Stimulated activated CD4-positive, alpha-beta T cell treated with anti-CD3 and anti-CD28 coated beads, TNF-alpha, amount 100 ng/mL, for 4 hours (primary cell): ENCODE data around the gene ZDHHC11B.
"Not testable (repeated sequence)": the region's sequence is repeated elsewhere in the genome, so short reads cannot be mapped to it uniquely, and the experiment has no call there.

Source experiments
- DNase-seq, 3 experiments: peaks; one replicate each; pipeline ENCODE4 v3.0.0-alpha.2; 2020; ENCODE audit warnings: low read depth in 3 of 3

Gene ZDHHC11B

DNA sequence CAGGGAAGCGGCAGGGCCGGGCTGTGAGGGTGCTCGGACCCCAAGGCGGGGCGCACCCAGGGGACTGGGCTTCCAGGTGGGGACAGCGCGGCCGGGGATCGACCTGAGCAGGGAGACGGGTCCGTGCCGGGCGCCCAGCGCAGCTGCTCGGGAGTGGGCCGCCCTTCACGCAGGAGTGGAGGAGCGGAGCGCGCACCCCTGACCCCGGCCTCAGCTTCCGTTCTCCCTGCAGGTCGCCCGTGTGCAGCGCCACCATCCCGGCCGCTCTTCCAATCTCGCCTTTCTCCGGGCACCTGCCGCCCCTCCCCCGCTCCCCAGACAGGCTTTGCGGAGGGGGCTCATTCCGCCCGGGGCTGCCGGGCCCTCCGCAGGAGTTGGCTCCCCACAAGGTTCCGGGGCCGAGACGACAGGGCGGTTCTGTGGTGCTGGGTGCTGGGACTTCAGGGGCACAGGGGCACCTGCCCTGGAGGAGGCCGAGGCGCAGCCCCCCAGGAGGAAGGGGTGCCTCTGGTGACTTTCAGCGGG, 714 bp upstream of the ZDHHC11B start:
- DNase-seq: not testable (repeated sequence)

DNA sequence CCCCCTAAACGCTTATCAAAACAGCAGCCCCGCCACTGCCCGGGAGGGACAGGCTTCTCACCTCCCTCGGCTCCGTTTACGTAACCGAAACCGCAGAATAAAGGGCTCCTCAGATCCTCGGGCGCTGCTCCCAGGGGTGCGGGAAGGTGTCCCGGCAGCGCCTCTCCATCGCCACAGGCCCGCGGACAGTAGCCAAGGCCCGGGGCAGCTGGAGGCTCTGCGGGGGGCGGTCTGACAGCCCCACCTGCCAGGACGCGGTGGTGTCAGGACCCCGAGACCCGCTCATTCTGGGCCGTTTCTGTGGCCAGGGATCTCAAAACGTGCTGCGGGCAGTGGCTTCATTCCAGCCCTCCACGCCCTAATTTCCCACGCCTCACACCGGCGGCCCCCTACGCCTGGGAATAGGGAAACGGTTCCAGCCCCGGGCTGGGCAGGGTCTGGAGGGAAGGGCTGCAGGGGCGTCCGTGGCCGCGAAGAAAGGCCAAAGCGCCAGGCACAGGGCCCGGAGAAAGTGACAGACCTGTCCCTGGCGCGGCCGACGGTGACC, 575 bp downstream of the ZDHHC11B start:
- DNase-seq: not testable (repeated sequence)

DNA sequence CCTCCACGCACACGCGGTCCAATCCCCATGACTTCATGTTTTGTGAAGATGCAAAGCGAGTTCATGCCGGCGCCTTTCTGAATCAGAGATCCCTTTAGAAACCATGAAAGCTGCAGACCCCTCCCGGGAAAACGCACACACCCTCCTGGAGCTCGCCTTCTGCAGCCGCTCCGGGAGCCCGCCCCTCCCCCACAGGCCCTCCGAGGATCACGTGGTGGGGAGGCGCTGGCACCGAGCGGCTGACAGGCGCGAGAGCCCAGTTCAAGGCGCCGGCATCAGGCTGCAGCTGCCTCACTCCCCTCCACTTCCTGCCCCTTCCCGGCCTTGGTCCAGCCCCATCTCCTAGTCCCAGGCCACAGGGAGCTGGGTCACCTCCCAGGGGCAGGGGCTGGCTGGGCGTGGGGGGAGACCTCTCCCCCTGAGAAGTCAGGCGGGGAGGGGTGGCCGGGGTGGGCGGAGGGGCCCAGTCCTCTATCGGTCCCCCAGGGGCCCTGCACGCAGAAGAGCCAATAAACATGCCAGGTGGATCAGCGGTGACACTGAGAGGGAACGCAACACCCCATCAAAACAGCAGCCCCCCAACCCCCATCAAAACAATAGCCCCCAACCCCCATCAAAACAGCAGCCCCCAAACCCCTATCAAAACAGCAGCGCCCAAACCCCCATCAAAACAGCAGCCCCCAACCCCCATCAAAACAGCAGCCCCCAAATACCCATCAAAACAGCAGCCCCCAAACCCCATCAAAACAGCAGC, 1.3 kb downstream of the ZDHHC11B start:
- DNase-seq: not testable (repeated sequence)

DNA sequence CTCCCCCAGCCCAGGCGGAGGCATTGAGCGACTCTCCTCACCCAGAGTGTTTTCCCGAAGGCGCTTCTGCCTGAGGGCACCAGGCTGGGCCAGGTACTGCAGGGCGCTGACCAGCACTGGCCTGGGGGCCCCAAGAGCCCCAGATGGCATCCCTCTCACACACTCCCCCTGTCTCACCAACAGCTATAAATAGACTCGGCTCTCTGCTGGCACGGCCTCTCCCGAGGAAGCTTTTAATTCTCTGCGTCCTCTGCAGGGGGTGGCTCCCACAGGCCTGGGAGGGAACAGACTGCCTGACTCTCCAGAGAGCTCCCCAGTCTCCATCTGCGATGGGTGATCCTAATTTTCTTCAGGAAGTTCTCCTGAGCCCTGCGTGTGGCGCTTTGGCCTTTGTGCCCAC, 2.2 kb downstream of the ZDHHC11B start:
- DNase-seq: not testable (repeated sequence)

DNA sequence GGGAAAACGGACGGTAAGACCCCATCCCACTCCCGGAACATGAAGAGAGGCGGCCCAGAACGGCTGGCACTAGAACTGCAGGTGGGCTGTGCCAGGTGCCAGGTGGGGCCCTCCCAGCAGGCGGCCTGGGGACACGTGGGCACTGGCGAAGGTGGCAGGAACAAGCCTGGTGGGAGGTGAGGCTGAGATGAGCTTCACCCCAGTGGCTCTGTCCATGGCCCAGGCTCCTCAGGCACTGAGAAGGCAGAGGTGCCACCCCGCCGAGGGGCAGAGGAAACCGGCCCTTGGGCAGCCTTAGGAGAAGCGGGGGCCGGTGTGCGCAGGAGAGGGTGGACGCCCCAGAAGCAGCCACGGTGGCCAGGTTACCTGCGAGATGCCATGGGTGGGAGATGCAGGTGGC, 4.0 kb downstream of the ZDHHC11B start:
- not testable (repeated sequence) for DNase-seq

DNA sequence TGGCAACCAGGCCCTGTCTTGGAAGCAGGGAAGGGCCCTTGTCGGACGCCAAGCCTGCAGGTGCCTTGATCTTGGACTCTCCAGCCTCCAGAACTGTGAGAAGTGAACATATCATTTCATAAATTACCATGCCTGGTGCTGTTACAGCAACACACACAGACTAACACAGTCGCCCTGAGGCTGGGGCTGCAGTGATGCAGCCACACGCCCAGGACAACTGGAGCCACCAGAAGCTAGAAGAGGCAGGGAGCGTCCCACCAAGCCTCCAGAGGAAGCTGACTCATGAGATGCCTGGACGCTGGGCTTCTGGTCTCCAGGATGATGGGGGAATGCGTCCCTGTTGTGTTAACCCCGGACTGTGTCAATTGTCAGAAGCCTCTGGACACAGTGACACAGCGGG, 5.6 kb downstream of the ZDHHC11B start:
- not testable (repeated sequence) for DNase-seq

DNA sequence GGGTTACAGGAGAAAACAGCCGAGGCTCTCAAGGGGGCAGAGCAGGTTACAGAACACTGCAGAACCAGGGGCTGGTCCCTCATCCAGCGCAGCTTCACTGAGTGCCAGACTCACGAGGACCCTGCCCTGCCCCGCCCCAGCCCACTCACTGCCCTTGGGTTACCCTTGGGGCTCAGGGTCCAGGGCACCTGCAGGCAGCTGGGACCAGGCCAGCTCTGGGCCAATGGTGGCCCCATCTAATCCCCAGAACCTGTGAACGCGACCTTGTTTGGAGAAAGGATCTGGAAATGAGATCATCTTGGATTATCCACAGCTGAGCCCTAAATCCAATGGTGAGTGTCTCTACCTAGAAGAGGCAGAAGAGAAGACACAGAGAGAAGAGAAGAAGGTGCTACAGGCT, 6.1 kb downstream of the ZDHHC11B start:
- DNase-seq: not testable (repeated sequence)

DNA sequence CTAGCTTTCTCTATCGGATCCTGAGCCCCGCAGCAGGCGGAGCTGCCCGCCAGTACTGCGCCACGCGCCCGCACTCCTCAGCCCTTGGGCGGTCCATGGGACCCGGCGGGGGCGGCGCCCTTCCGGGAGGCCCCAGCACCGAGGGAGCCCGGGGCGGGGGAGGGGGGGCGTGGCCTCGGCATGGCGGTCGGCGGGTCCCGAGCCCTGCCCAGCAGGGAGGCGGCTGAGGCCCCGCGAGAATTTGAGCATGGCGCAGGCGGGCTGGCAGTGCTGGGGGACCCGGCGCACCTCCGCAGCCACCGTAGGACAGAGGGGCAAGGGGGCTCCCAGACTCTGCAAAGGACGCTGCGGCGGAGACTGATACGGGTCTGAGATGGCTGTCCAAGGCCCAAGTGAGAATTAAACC, 6.8 kb downstream of the ZDHHC11B start:
- DNase-seq: no peak

DNA sequence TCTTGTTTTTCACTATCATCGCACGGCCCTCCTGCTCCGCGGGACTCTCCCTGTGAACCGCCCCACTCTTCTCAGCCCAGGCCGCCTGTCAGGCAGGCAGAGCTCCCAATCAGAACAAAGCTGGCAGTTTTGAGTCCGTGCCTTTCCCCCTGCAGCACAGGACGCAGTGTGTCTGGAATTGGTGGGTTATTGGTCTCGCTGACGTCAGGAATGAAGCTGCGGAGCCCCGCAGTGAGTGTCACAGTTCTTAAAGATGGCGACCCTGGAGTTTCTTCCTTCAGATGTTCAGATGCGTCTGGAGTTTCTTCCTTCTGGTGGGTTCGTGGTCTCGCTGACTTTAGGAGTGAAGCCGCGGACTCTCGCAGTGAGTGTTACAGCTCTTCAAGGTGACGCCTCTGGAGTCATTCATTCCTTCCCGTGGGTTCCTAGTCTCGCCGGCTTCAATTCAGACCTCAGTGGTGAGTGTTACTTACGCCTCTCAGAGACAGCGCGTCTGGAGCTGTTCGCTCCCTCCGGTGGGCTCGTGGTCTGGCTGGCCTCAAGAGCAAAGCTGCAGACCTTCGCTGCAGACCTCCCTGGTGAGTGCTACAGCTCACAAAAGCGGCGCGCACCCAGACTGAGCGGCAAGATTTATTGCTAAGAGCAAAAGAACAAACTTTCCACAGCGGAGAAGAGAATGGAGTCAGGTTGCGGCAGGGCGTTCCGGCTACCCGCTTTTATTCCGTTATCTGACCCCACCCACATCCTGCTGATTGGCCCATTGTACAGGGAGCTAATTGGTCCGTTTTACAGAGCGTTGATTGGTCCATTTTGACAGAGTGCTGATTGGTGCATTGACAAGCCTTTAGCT, 7.4 kb downstream of the ZDHHC11B start:
- DNase-seq: no peak

DNA sequence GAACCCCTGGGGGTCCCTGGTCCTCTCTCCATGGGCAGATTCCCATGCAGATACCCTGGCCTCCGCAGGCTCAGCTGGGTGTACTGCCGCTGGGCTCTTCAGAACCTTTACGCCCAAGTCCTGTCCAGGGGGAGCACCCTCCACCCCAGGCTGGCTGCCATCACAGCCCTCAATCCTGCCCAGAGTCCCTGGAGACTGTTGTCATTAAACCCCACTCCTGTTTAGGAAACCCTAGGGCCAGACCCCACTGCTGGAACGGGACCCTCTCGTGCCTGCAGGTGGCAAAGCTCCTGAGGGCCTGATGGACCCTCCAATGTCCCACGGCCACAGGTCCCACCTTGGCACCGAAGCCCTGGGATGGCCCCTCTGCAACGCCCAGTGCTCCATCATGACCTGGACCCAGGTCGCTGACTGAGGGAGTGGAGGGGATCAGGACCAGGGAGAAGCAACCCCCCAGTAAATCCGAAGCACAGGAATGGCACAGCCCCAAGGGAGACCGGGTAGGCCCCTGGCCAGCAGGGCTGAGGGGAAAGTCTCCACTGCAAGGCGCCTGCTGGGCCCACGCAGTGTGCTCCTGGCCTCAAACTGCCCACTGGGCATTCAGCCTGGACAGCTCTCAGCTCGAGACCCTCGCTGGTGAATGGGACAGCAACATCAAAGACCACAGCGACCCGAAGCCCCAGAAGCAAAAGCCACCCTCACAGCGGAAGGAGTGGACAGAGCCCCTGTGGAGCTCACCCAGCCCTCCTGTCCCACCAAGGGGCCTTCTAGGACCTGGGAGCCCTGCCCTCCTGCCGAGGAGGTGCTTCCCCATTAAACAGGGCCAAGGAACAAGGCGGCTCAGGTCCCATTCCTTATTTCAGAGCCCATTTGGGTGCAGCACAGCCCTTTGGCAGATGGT, 8.3 kb downstream of the ZDHHC11B start:
- DNase-seq: no peak

DNA sequence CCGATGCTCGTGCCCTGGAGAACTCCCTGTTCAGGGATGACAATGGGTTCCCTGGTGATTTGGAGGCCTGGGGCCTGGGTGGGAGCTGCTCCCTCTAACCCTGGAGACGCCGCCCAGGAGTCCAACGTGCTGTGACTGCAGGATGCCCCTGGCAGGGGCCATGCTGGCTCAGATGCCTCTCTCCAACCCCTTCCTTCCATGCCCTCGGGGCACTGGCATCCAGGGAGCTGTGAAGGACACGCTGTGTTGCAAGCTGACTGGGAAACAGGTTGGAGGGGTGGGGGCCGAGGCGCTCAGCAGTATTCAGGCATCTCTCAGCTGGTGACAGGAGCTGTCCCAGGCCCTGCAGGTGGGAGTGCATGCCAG, 9.0 kb downstream of the ZDHHC11B start:
- not testable (repeated sequence) for DNase-seq

DNA sequence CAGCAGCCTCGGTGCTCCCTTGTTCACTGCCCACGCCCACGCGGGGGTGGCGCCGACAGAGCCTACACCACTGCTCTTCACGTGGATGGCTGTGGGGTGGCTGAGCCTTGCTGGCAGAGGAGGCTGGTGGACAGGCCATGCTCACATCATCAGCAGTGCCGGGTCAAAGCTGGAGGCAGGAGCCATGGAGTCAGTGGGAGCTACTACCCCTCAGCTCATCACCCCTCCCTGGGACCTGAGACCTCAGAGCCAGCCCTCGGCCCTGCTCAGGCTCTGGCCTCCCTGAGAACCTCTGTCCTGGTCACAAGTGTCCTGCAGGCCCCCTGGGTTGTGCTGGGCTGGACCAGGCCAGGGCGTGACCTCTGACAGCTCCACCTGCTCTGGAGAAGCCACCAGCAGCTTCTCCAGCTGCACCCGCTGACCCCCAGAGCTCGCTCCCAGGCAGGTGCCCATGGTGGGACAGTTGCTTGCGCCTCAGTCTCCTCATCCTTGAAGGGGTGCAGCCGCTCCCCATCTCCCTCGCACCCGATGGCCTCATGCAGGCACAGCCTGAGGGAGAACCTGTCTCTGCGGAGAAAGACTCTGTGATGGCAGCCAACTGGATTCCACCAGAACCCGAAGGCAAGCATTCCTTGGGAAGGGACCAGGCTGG, 9.5 kb downstream of the ZDHHC11B start:
- not testable (repeated sequence) for DNase-seq

DNA sequence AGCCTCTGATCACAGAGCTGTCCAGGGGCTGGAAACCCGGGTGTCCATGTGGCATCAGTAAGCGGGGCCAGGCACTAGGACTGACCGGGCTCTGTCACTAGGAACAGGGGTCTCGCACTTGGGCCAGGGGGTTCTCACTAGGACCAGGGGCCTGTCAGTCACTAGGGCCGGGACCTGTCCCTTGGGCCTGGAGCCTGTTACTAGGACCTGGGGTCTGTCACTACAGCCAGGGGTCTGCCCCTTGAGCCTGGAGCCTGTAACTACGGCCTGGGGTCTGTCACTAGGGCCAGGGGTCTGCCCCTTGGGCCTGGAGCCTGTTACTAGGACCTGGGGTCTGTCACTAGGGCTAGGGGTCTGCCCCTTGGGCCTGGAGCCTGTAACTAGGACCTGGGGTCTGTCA, 10.2 kb downstream of the ZDHHC11B start:
- not testable (repeated sequence) for DNase-seq

DNA sequence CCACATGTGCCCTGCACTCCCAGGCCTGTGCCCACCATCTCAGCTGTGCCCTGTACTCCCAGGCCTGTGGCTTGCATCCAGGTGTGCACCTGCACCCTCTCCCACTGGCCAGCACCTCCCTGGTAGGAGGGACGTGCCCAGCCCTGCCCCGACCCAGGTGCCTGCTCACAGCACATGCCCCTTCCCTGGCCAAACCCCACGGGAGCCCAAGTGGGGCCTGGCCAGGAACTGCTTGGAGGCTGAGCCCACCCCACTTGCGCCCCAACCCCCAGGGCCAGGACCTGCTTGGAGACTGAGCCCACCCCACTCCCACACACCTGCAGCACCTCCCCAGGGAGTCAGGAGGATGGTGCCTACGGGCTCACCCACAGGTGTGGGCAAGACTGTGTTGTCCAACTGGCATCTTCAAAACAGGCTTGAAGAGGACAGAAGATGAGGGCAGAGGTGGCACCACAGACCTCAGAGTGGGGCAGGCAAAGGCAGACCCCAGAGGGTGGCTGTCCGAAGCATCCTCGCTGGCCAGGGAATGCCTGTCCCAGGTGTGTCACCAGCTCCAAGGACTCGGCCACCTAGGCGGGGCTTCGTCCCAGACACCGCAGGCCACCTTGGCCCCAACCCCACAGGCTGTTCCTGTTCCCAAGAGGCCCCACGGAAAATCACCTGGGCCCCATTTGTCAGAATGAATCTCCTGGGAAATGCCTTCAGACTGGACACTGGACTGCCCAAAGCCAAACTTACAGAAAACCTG, 10.8 kb downstream of the ZDHHC11B start:
- DNase-seq: no peak

DNA sequence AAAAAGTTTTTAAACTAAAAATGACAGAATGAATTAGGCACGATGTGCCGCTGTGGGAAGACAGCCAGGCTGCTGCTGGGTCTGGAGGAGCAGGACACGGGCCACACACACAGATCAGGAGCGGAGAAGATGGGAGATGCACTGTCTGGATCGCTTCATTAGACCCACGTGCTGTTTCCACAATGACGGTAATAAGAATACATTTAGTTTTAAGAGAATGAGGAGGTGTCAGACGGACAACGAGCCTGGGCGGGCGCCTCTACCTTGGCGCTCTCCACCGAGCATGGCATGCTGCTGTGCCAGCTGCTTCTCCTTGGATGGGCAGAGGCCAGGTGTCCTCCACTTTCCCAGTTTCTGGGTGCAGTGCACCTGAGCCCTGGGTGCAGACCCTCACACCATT, 11.6 kb downstream of the ZDHHC11B start:
- not testable (repeated sequence) for DNase-seq

DNA sequence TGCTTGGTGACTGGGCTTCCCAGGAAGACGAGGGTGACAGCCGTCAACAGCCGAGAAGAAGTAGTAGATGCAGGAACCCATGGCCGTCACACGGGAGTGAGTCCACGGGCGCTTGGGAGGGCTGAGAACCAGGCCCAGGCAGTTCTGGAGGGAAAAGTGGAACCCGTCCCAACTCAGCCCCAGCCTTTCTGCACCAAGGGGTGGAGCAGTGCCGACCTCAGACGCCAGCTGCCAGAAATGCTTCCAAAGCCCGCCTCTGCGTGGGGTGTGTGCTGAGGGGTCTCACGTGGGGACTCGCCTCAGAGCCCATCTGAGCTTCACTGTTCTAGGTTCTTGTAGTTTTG, 12.0 kb downstream of the ZDHHC11B start:
- not testable (repeated sequence) for DNase-seq

DNA sequence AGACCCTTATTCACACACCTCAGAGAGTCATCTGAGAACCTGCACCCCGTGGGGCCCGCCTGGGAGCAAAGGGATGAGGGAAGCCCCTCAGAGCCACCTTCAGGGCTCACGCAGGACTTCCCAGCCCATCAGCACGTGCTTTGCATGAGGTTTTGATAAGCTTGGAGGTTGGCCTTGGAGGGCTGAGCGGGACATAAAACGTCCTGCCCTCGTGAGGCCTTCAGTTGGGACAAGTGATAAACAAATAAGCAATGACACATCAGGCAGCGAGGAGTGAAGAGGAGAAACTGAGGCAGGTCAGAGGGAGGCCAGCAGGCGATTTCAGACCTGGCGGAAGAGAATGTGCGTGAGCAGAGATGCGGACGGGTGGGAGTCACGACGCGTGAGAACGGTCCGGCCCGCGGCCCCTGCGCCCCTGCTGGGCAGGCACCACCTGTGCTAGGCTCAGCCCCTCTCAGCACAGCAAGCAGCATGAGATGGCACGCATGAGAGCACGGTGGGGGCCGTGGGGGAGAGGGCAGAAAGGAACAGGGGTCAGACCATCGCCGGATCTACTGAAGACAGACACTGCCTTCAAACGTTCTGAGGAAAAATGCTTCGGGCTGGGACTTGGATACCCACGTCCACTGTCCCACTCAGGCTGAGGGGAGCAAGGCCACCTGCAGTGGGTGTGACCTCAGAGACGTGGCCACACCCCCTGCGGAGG, 12.5 kb downstream of the ZDHHC11B start:
- not testable (repeated sequence) for DNase-seq

DNA sequence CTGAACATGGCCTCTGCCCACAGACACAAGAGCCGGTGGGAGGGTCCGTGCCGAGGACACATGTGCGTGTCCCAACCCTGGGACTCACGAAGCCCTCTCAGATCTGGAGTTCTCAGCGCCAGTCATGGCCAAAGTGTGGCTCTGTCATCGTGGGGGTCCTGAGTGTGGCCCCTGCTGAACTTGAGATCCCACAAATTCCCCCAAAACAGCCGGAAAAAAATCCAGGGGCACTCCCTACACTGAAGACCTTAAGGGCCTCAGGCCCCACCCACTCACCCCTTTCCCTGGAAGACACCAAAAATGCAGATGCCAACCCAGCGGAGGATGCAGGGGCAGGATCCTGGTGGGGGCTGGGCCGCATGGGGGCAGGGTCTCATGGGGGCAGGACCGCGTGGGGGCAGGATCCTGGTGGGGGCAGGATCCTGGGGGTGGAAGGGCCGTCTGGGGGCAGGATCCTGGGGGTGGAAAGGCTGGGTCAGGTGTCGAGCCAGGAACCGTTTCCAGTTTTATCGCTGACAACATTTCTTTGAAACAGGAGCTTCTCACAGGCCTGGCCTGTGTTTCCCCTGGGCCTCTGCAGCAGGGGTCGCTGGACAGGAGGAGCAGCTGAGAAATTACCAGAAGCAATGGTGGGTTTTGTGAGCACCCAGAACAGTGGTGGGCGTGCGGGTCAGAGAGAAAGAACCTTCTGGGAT, 13.3 kb downstream of the ZDHHC11B start:
- DNase-seq: not testable (repeated sequence)

DNA sequence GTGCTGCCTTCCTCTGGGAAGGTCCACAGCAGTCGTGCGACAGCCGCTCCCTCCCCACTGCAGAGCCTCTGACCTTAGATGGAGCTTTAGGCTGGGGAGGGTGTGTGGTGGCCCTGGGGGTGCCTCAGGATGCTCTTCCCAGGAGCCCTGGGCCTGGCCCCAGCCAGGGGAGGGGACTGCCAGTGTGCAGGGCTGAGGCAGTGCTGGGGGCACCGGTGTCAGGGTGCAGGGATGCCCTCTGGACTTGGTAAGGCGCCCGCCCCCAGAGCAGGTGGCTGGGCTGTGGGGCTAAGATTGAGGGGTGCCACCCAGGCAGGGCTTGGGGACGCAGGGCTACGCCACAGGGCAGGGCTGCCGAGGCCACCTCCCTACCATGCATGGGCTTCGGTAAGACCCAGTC, 13.9 kb downstream of the ZDHHC11B start:
- not testable (repeated sequence) for DNase-seq
